GM19043 (cell line): Measurements from ENCODE around the gene TEPSIN.

ENCODE experiments used
- ATAC-seq: cut with Tn5 transposase; IDR thresholded peaks from one replicate; pipeline ENCODE4 v1.9.1; 2021; ENCODE audit warnings: low read depth; ENCODE audit not compliant: unreplicated experiment

TEPSIN gene

GRCh38 chr17:81189016-81189415 lies 49.8 kb downstream of the TEPSIN start:
- ATAC-seq, result no peak

DNA sequence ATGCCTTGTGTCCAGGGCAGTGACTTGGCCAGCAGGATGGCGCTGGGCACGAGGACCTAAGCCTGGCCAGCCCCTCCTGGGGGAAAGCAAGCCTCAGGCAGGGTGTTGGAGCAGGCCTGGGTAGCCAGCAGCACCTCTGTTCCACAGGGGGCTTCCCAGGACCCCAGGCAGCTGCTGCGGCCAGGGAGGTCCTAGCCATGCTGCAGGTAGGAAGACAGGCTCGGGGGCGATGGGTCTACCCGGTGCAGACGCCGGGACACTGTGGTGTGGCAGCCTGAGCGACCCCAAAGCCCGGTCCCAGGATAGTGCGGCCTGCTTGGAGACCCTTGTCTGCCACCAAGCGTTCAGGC lies 50.4 kb downstream of the TEPSIN start:
- ATAC-seq, result no peak

DNA sequence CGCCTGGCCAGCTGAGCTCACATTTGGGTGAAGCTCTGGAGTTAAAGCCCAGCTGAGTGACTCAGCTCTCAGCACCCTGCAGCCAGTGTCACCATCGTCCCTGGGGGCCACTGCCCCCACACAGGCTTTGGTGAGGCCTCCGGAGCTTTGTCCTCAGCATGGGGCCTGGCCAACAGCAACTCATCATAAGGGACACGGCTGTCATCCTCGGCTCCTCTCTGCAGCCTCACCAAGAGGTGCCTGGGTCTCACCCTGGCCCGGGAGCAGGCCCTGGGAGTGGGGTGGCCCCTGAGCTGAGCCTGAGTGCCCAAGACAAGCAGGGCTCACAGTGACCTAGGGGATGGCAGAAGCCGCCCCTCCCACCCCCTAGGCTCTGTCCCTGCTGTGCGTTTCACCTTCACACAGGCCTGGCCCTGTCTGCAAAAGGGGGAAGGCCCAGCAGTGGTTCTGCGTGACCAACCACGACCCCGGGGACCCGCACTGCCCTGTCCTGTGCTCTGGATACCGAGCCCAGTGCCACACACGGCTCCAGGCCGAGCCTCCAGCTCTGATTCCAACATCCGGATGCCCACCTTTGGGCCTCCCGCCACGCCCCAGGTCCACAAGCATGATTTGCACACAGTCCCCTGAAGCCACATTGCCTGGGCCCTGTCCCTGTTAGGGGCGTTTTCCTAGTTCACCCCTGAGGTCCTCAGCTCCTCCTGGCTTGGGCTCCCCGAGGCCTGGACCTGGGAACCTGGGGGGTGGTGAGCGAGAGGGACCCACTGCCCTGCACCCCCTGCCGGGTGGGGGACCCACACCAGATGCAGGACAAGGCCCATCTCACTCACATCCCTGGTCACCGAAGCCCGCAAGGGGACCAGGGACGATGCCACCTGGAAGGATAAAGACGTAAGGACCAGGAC lies 51.0 kb downstream of the TEPSIN start:
- ATAC-seq, result no peak

DNA sequence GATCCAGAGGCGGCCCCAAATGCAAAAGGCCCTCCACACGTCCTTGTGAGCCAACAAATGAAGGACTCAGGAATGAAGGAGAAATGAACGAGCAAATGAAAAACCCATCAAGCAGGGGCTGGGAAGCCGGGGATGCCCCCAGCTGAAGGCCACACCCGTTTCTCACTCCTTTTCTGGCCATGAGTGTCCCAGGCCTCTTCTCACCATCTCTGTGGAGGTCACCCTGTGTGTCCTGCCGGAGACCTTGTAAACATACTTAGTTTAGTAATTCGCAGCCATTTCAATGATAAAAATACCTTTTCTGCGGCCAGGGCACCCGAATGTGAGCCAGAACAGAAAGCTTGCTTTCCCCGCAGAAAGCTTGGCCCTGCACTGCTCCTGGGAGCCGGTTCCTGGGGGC lies 51.7 kb downstream of the TEPSIN start:
- no peak for ATAC-seq

GRCh38 chr17:81186203-81186602 lies 52.7 kb downstream of the TEPSIN start:
- no peak for ATAC-seq

DNA sequence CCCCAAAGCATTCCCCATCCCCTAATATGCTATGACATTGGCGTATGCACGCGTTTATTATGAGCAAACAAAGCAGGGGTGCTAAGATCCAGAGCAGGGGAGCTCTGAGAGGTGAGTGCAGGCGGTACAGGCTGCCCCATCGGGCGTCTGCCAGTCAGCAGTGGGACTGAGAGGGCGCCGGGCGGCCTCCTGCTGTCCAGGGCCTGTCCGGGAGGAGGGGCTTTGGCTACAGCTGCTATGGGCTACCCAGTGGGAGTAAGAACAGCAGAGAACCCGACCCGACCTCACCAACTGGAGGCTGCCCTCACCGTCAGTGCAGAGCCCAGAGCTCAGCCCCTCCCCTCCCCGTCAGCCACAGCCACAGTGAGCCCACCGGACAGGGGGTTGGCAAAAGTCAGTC lies 54.3 kb downstream of the TEPSIN start:
- no peak for ATAC-seq

DNA sequence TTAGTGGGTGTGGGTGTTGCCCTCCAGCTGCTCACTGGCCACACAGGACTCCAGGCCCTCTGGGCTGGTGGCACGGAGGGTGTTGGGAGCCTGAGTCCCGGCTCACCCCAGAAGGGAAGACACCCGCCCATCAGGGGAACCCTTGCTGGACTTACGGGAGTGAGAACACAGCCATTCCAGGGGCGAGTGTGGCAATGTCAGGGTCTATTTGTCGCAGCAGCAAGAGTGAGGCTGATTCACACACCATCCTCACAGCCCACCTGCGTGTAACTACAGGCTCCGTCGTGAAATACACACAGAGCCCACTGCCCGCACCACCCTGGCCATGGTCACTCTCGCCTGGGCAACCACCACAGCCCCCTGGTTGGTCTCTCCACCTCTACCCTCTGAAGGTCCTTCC lies 55.0 kb downstream of the TEPSIN start:
- ATAC-seq, result no peak

- ATAC-seq, result no peak
Measured at GRCh38 chr17:81183316-81183715, 55.5 kb downstream of the TEPSIN start.

DNA sequence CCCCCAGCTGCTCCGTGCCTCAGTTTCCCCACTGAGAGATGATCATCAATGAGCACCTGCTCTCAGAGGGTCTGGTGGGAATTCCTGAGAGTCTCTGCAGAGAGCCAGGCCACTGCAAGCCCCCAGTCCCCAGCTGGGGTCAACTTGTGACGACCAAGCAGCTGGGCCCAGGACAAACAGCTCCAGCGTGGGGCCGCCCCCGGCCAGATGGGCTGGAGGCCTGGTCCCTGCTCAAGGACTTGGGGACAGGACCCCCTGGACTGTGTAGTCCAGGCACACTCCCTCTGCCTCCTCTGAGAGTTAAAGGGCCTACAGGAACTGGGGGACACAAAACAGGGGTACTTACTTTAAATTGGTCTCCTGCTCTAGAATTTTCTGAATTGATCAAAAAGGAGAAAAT lies 56.3 kb downstream of the TEPSIN start:
- ATAC-seq, result no peak

GRCh38 chr17:81181811-81182185 lies 57.1 kb downstream of the TEPSIN start:
- no peak for ATAC-seq

DNA sequence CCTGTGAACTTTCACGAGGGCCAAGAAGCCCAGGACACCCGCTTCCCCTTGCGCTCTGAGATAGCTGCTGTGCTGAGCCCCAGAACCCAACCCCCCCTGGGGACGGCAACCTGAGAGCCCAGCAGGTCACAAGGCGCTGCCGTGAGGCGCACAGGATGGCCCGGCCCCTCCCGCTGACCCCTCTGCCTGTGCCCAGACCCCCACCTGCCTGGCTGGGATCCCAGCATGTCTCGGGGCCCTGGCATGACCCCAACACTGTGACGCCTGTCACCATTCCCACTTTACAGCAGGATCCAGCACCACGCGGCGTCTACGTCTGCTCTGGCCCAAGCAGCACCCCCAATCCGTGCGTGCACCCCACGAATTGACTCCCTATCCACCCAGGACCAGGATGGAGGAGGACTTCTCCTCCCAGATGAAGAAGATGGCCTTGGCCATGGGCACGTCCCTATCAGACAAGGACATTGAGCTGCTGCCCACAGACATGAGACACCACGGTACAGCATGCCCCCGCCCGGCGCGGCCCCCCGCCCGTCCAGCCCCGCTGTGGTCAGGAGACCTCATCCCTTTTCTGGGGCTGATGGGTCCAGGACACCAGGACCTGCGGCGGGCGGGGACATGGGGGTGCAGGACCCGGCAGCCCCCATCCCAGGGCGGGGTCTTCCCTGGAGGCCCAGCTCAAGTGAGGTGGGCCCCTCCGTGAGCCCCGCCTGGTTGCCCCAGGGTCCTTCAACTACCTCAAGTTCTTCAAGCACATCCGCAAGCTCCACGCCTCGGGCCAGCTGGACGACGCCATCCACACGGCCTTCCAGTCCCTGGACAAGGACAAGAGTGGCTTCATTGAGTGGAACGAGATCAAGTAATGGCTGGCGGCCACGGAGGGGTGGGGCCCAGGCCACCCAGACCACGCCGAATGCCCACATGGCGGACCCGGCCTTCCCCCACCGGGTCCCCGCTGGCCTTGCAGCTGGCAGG lies 57.7 kb downstream of the TEPSIN start:
- no peak for ATAC-seq

DNA sequence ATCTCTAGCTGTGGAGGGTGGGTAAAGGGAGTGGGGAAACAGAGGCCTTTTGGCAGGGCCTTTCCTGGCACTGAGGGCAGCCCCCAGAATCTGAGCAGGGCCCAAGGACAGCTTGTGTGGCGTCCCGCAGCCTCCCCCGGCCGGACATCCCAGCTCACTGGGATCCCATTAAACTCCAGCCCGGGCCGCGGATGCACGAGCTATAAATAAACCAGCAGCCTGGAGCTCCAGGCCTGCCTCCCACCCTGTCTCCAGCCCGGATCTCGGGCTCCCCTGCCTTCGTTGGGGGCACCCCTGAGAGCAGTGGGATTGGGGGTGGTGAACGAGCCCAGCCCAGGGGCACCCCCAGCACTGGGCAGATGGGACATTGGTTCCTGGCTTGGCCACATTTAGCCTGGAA lies 59.0 kb downstream of the TEPSIN start:
- ATAC-seq, result no peak

DNA sequence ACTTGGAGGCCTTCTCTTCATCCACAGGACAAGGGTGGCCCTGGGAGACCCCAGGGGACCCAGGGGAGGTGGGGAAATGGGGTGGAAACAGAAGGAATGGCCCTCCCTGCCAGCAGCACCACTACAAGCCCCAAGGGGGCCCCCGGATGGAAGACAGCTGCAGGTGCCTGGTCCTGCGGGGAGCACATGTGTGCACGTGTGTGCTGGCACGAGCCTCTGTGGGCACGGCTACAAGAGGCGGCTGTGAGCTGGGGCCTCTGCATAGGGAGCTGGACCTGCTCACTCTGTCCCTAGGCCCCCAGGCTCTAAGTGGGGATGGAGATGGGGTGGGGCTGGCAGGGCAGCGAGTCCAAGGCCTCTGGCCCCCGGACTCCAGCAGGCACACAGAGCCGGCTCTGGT lies 59.6 kb downstream of the TEPSIN start:
- ATAC-seq, result no peak
